ENCODE data around the gene HGD. TPM values are rescaled to one million over a fixed set of nuclear protein-coding genes. Genes with fewer than 3 reads are reported as not detected.

HGD gene
- total RNA-seq, 1 donor from 2014 or later: 510 TPM

DNA sequence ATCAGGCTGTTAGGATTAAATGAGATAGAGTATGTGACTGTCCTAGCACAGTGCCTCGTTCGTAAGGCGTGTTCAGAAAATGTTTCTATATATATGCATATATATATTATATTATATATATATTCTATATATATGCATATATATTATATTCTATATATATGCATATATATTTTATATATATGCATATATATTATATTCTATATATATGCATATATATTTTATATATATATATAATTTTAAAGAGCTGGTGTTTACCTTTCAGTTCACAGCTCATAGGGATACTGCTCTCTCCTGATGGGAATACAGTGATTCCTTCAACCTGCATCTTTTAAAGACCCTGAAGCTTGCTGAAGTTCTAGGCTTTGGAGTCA lies 85.2 kb downstream of the HGD start:
- ATAC-seq (no peak), DNase-seq (ENCODE audit: low spot score) (no peak)

GRCh38 chr3:120596116-120596852 lies 85.8 kb downstream of the HGD start, which contains the start of gene NDUFB4:
TSS of gene NDUFB4 (plus strand) at chr3:120596336. CDS start at chr3:120596360, 24 bp downstream.
- peak; percentile 98 for DNase-seq (ENCODE audit: low spot score)
- ATAC-seq: peak; percentile 98

DNA sequence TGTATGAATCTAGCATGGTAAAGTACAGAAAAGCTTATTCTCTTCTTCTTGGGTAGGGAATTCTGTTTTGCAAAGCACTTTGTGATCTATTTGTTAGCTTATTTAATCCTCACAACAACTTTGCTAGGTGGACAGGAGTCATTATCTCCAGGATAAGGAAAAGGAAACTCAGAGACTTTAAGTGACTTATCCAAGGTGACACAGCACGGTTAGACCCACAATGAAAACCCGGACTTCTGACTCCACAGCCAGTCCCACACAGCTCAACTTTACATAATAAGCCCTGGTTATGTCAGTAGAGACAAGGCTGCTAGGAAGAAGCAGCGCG lies 86.3 kb downstream of the HGD start:
- ATAC-seq (no peak), DNase-seq (ENCODE audit: low spot score) (no peak)

- ATAC-seq (no peak), DNase-seq (ENCODE audit: low spot score) (no peak)
Observed at GRCh38 chr3:120587332-120587975, 94.6 kb downstream of the HGD start.

Other genes with a start within 250 kb of the HGD start
- gene FSTL1, start 231.2 kb downstream of the HGD start, total RNA-seq: 46.9 TPM
- 65.2 TPM for gene NDUFB4, start 85.9 kb downstream of the HGD start, total RNA-seq
- 13.7 TPM for gene RABL3, start 60.3 kb upstream of the HGD start, total RNA-seq
- gene GTF2E1, start 60.5 kb upstream of the HGD start, total RNA-seq: 7.1 TPM
- not detected for gene STXBP5L, start 226.0 kb upstream of the HGD start, total RNA-seq